Measurements from ENCODE around the gene CFAP77. TPM values are rescaled to one million over a fixed set of nuclear protein-coding genes. Genes with fewer than 3 reads are reported as not detected.

CFAP77 gene
- polyA plus RNA-seq, 1 donor: 0.13 TPM

DNA sequence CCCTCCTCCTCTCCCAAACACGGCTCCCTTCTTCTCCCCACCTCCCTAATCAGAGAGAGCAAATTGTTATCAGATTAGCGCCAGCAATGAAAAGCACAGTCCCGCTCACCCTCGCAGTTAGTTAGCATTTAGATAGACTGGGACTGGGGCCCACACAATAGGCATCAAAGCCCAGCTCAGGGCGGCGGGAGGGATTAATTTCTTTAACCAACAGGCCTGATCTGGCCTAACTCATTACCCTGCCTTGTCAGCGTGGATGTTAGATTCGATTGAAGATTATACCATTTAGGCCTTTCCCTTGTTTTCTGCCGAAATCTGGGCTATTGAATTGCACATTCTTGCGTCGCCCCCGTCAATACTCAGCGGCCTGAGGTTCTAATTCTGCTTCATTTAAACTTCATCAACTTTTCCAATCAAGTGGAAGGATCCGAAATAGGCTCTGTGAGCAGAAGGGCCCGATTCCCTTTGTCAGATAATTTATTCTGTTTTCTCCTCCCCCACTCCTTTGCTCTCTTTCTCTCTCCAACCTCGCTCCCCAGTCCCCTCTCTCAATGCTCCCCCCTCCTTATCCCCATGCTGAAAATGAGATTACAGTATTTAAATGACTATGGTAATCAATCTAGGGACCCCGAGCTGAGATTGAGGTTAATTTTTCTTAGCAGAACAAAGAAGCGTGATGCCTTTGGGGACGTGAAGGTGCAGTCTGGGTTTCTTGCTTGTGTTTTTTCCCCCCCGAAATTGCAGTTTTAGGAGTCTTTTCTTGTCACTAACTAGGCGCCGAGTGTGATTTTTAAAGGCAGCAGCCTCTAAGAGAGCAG is 15.1 kb downstream of the CFAP77 start:
- Histone ChIP-seq H3K36me3 (ENCODE audit: control insufficient read depth, insufficient read depth, low read length) (no peaks in the 10 kb centered on the region), H3K27me3 (ENCODE audit: control insufficient read depth, insufficient read depth, low read length) (peaks cover 74% of the 10 kb centered on the region), H3K4me1 (ENCODE audit: control insufficient read depth, insufficient read depth, low read length) (no peaks in the 10 kb centered on the region), H3K27ac (ENCODE audit: low read length) (no peak overlapping the region), H3K9me3 (ENCODE audit: control insufficient read depth, low read depth, low read length) (no peaks in the 10 kb centered on the region), H3K4me3 (ENCODE audit: low read length) (no peak overlapping the region)
- DNase-seq: no peak
- 0% methylated on average over 1 of the region's 22 CpGs for WGBS (ENCODE audit: insufficient coverage, low lambda C conversion rate)

GRCh38 chr9:132425675-132426062 is 15.7 kb downstream of the CFAP77 start:
- WGBS (ENCODE audit: insufficient coverage, low lambda C conversion rate): 33% methylated on average over 1 of the region's 7 CpGs
- no peak for DNase-seq
- Histone ChIP-seq H3K36me3 (ENCODE audit: control insufficient read depth, insufficient read depth, low read length) (no peaks in the 10 kb centered on the region), H3K4me1 (ENCODE audit: control insufficient read depth, insufficient read depth, low read length) (no peaks in the 10 kb centered on the region), H3K27me3 (ENCODE audit: control insufficient read depth, insufficient read depth, low read length) (peaks cover 76% of the 10 kb centered on the region), H3K27ac (ENCODE audit: low read length) (no peak overlapping the region), H3K4me3 (ENCODE audit: low read length) (no peak overlapping the region), H3K9me3 (ENCODE audit: control insufficient read depth, low read depth, low read length) (no peaks in the 10 kb centered on the region)

- Histone ChIP-seq H3K4me3 (ENCODE audit: low read length) (no peak overlapping the region), H3K27me3 (ENCODE audit: control insufficient read depth, insufficient read depth, low read length) (peaks cover 72% of the 10 kb centered on the region), H3K27ac (ENCODE audit: low read length) (no peak overlapping the region), H3K36me3 (ENCODE audit: control insufficient read depth, insufficient read depth, low read length) (no peaks in the 10 kb centered on the region), H3K4me1 (ENCODE audit: control insufficient read depth, insufficient read depth, low read length) (no peaks in the 10 kb centered on the region), H3K9me3 (ENCODE audit: control insufficient read depth, low read depth, low read length) (no peaks in the 10 kb centered on the region)
- DNase-seq: no peak
- WGBS (ENCODE audit: insufficient coverage, low lambda C conversion rate): 25% methylated on average over 2 of the region's 17 CpGs
Observed at GRCh38 chr9:132426639-132427414, 16.8 kb downstream of the CFAP77 start.

DNA sequence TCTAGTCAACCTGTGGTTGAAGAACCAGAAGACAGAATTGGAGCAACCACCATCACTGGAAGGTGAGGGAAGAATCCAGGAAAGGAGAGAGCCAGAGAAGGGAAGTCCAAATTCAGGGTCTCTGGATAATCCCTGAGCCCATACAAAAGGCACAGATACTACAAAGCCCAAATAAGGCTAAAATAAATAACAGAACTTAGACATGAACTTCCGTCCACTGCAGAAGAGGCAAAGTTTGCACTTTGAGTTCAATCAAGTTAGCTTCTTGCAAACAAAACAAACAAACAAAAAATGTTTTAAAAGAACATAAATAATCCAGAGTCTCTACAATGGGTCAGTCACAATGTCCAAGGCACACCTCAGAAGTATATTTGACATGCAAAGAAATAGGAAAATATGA is 21.0 kb downstream of the CFAP77 start:
- Histone ChIP-seq H3K27ac (ENCODE audit: low read length) (no peak overlapping the region), H3K9me3 (ENCODE audit: control insufficient read depth, low read depth, low read length) (no peaks in the 10 kb centered on the region), H3K4me3 (ENCODE audit: low read length) (no peak overlapping the region), H3K27me3 (ENCODE audit: control insufficient read depth, insufficient read depth, low read length) (peaks cover 45% of the 10 kb centered on the region), H3K4me1 (ENCODE audit: control insufficient read depth, insufficient read depth, low read length) (no peaks in the 10 kb centered on the region), H3K36me3 (ENCODE audit: control insufficient read depth, insufficient read depth, low read length) (no peaks in the 10 kb centered on the region)
- no peak for DNase-seq
- WGBS (ENCODE audit: insufficient coverage, low lambda C conversion rate): 40% methylated on average over 1 of the region's 1 CpG

- Histone ChIP-seq H3K4me3 (ENCODE audit: low read length) (no peak overlapping the region), H3K36me3 (ENCODE audit: control insufficient read depth, insufficient read depth, low read length) (no peaks in the 10 kb centered on the region), H3K27me3 (ENCODE audit: control insufficient read depth, insufficient read depth, low read length) (peaks cover 28% of the 10 kb centered on the region), H3K4me1 (ENCODE audit: control insufficient read depth, insufficient read depth, low read length) (no peaks in the 10 kb centered on the region), H3K9me3 (ENCODE audit: control insufficient read depth, low read depth, low read length) (no peaks in the 10 kb centered on the region), H3K27ac (ENCODE audit: low read length) (no peak overlapping the region)
- WGBS (ENCODE audit: insufficient coverage, low lambda C conversion rate): 43% methylated on average over 2 of the region's 10 CpGs
- no peak for DNase-seq
Observed at GRCh38 chr9:132434881-132435280, 24.9 kb downstream of the CFAP77 start.

- no CpG with 5 or more reads among the region's 4 CpGs for WGBS (ENCODE audit: insufficient coverage, low lambda C conversion rate)
- Histone ChIP-seq H3K4me3 (ENCODE audit: low read length) (no peak overlapping the region), H3K4me1 (ENCODE audit: control insufficient read depth, insufficient read depth, low read length) (no peaks in the 10 kb centered on the region), H3K36me3 (ENCODE audit: control insufficient read depth, insufficient read depth, low read length) (no peaks in the 10 kb centered on the region), H3K27me3 (ENCODE audit: control insufficient read depth, insufficient read depth, low read length) (peaks cover 41% of the 10 kb centered on the region), H3K27ac (ENCODE audit: low read length) (no peak overlapping the region), H3K9me3 (ENCODE audit: control insufficient read depth, low read depth, low read length) (no peaks in the 10 kb centered on the region)
- no peak for DNase-seq
Observed at GRCh38 chr9:132439153-132439552, 29.1 kb downstream of the CFAP77 start.

GRCh38 chr9:132440735-132441134 is 30.7 kb downstream of the CFAP77 start:
- no CpG with 5 or more reads among the region's 6 CpGs for WGBS (ENCODE audit: insufficient coverage, low lambda C conversion rate)
- H3K27me3 ChIP-seq (ENCODE audit: control insufficient read depth, insufficient read depth, low read length): peaks cover 33% of the 10 kb centered on the region
- H3K36me3 ChIP-seq (ENCODE audit: control insufficient read depth, insufficient read depth, low read length): no peaks in the 10 kb centered on the region
- H3K4me3 ChIP-seq (ENCODE audit: low read length): no peak overlapping the region
- no peak overlapping the region for H3K27ac ChIP-seq (ENCODE audit: low read length)
- no peaks in the 10 kb centered on the region for H3K4me1 ChIP-seq (ENCODE audit: control insufficient read depth, insufficient read depth, low read length)
- DNase-seq: no peak
- no peaks in the 10 kb centered on the region for H3K9me3 ChIP-seq (ENCODE audit: control insufficient read depth, low read depth, low read length)

GRCh38 chr9:132441404-132441803 is 31.4 kb downstream of the CFAP77 start:
- Histone ChIP-seq H3K9me3 (ENCODE audit: control insufficient read depth, low read depth, low read length) (no peaks in the 10 kb centered on the region), H3K4me1 (ENCODE audit: control insufficient read depth, insufficient read depth, low read length) (no peaks in the 10 kb centered on the region), H3K27ac (ENCODE audit: low read length) (no peak overlapping the region), H3K27me3 (ENCODE audit: control insufficient read depth, insufficient read depth, low read length) (peaks cover 27% of the 10 kb centered on the region), H3K36me3 (ENCODE audit: control insufficient read depth, insufficient read depth, low read length) (no peaks in the 10 kb centered on the region), H3K4me3 (ENCODE audit: low read length) (no peak overlapping the region)
- WGBS (ENCODE audit: insufficient coverage, low lambda C conversion rate): 80% methylated on average over 2 of the region's 10 CpGs
- DNase-seq: no peak

- H3K9me3 ChIP-seq (ENCODE audit: control insufficient read depth, low read depth, low read length): no peaks in the 10 kb centered on the region
- H3K36me3 ChIP-seq (ENCODE audit: control insufficient read depth, insufficient read depth, low read length): no peaks in the 10 kb centered on the region
- DNase-seq: no peak
- no peak overlapping the region for H3K27ac ChIP-seq (ENCODE audit: low read length)
- H3K4me3 ChIP-seq (ENCODE audit: low read length): no peak overlapping the region
- no CpG with 5 or more reads among the region's 10 CpGs for WGBS (ENCODE audit: insufficient coverage, low lambda C conversion rate)
- peaks cover 35% of the 10 kb centered on the region for H3K27me3 ChIP-seq (ENCODE audit: control insufficient read depth, insufficient read depth, low read length)
- no peaks in the 10 kb centered on the region for H3K4me1 ChIP-seq (ENCODE audit: control insufficient read depth, insufficient read depth, low read length)
Observed at GRCh38 chr9:132443951-132444607, 34.1 kb downstream of the CFAP77 start.

- WGBS (ENCODE audit: insufficient coverage, low lambda C conversion rate): no CpG with 5 or more reads among the region's 3 CpGs
- Histone ChIP-seq H3K4me1 (ENCODE audit: control insufficient read depth, insufficient read depth, low read length) (no peaks in the 10 kb centered on the region), H3K27ac (ENCODE audit: low read length) (no peak overlapping the region), H3K4me3 (ENCODE audit: low read length) (no peak overlapping the region), H3K27me3 (ENCODE audit: control insufficient read depth, insufficient read depth, low read length) (peaks cover 18% of the 10 kb centered on the region), H3K36me3 (ENCODE audit: control insufficient read depth, insufficient read depth, low read length) (no peaks in the 10 kb centered on the region), H3K9me3 (ENCODE audit: control insufficient read depth, low read depth, low read length) (no peaks in the 10 kb centered on the region)
- no peak for DNase-seq
Observed at GRCh38 chr9:132446887-132447286, 36.9 kb downstream of the CFAP77 start.
